Lower leg skin (tissue), 3 donors: Measurements from ENCODE around the gene OASL.

Experiments used
- POLR2A ChIP-seq, 2 donors: fragments of 450-650 bp; IDR thresholded peaks; one replicate each; pipeline ENCODE4 v1.6.1; 2016 to 2017; ENCODE audit warnings: antibody characterized with exemption in 2 of 2, mild to moderate bottlenecking in 1 of 2, moderate library complexity in 1 of 2
- TF ChIP-seq, protein P1 (sequence below), 3 donors: fragments of 450-650 bp; IDR thresholded peaks; one replicate each; pipeline ENCODE4 v1.5.1; 2016; ENCODE audit warnings: antibody characterized with exemption in 3 of 3, mild to moderate bottlenecking in 3 of 3, moderate library complexity in 2 of 3

DNA sequence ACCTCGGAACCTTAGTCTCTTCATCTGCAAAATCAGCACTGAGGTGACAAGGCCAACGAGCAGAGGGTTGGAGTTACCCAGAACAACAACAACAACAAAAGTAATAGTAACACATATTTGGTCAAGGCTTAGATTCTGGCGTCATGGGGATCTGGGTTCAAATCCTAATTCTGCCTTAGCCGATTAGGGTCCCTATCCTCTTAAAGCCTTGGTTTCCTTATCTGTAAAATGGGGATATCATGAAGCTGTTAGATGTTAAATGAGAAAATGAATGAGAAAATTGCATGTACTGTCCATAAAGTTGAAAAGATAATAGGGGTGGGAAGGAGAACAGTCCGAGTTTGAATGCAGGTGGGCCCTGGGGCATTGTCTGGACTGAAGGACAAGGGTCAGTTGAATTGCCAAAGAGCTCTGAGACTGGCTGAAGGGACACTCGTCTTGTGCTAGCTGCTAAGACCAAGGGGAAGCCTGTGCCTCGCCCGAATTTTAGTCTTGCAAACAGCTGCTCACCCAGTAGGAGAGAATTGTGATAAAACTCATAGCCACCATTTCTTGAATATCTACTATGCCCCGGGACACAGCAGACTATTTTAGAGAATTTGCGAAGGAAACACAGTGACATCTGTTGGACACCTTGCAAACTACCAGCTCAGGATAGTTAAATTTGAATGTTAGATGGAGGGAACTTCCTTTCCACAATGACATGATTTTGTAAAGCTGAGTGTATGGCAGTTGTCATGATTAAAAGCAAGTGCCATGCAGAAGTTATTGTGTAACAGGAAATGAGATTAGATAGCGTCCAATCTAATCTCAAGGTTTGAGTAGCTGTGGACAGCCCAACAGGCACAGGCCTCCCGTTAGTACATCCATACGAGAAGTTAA, 67.5 kb downstream of the OASL start:
- TF ChIP-seq, protein P1, sequence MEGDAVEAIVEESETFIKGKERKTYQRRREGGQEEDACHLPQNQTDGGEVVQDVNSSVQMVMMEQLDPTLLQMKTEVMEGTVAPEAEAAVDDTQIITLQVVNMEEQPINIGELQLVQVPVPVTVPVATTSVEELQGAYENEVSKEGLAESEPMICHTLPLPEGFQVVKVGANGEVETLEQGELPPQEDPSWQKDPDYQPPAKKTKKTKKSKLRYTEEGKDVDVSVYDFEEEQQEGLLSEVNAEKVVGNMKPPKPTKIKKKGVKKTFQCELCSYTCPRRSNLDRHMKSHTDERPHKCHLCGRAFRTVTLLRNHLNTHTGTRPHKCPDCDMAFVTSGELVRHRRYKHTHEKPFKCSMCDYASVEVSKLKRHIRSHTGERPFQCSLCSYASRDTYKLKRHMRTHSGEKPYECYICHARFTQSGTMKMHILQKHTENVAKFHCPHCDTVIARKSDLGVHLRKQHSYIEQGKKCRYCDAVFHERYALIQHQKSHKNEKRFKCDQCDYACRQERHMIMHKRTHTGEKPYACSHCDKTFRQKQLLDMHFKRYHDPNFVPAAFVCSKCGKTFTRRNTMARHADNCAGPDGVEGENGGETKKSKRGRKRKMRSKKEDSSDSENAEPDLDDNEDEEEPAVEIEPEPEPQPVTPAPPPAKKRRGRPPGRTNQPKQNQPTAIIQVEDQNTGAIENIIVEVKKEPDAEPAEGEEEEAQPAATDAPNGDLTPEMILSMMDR (IDR thresholded peaks at IDR 0.05), result no peak
- TF ChIP-seq POLR2A (IDR thresholded peaks at IDR 0.05), result no peak
